Measurements from ENCODE around the gene CNIH3. TPM values are rescaled to one million over a fixed set of nuclear protein-coding genes. Genes with fewer than 3 reads are reported as not detected.

Gene CNIH3
- total RNA-seq, 4 donors from 2014 or later, result 6.2 to 6.3 TPM; not detected in 2

- Histone ChIP-seq H3K4me1 (no peaks in the 10 kb centered on the region), H3K4me3 (no peak overlapping the region), H3K9me3 (no peaks in the 10 kb centered on the region), H3K27ac (no peak overlapping the region), H3K27me3 (no peaks in the 10 kb centered on the region), H3K36me3 (no peaks in the 10 kb centered on the region)
- DNase-seq, result no peak
- TF ChIP-seq POLR2A (IDR thresholded peaks at IDR 0.05), result no peak
- TF ChIP-seq CTCF (IDR thresholded peaks at IDR 0.05), result no peak
- intact Hi-C loops (cut with DNase I; ENCODE audit: low total_unique reads), result no loop called here
Observed at GRCh38 chr1:224635356-224635755, 19.2 kb downstream of the CNIH3 start.

GRCh38 chr1:224637515-224637914, 21.4 kb downstream of the CNIH3 start:
- H3K27ac ChIP-seq, result no peak overlapping the region
- no peaks in the 10 kb centered on the region for H3K36me3 ChIP-seq
- intact Hi-C loops (cut with DNase I; ENCODE audit: low total_unique reads), result no loop called here
- DNase-seq, result no peak
- no peak overlapping the region for H3K4me3 ChIP-seq
- H3K9me3 ChIP-seq, result no peaks in the 10 kb centered on the region
- no peaks in the 10 kb centered on the region for H3K27me3 ChIP-seq
- TF ChIP-seq POLR2A (IDR thresholded peaks at IDR 0.05) (no peak), CTCF (IDR thresholded peaks at IDR 0.05) (no peak)
- H3K4me1 ChIP-seq, result no peaks in the 10 kb centered on the region

- H3K4me1 ChIP-seq, result no peaks in the 10 kb centered on the region
- H3K9me3 ChIP-seq, result no peaks in the 10 kb centered on the region
- intact Hi-C loops (cut with DNase I; ENCODE audit: low total_unique reads), result no loop called here
- no peak overlapping the region for H3K27ac ChIP-seq
- H3K27me3 ChIP-seq, result no peaks in the 10 kb centered on the region
- H3K36me3 ChIP-seq, result no peaks in the 10 kb centered on the region
- TF ChIP-seq CTCF (IDR thresholded peaks at IDR 0.05) (no peak), POLR2A (IDR thresholded peaks at IDR 0.05) (no peak)
- DNase-seq, result no peak
- H3K4me3 ChIP-seq, result no peak overlapping the region
Observed at GRCh38 chr1:224637936-224638335, 21.8 kb downstream of the CNIH3 start.

GRCh38 chr1:224639426-224639975, 23.4 kb downstream of the CNIH3 start:
- Histone ChIP-seq H3K4me3 (no peak overlapping the region), H3K9me3 (no peaks in the 10 kb centered on the region), H3K4me1 (no peaks in the 10 kb centered on the region), H3K36me3 (no peaks in the 10 kb centered on the region), H3K27ac (no peak overlapping the region), H3K27me3 (no peaks in the 10 kb centered on the region)
- DNase-seq, result no peak
- intact Hi-C loops (cut with DNase I; ENCODE audit: low total_unique reads), result no loop called here
- TF ChIP-seq CTCF (IDR thresholded peaks at IDR 0.05), result no peak
- TF ChIP-seq POLR2A (IDR thresholded peaks at IDR 0.05), result no peak

GRCh38 chr1:224640018-224640417, 23.9 kb downstream of the CNIH3 start:
- no peak for DNase-seq

More at GRCh38 chr1:224640018-224640417, 23.9 kb downstream of the CNIH3 start:
- Histone ChIP-seq H3K36me3 (no peaks in the 10 kb centered on the region), H3K9me3 (no peaks in the 10 kb centered on the region), H3K4me3 (no peak overlapping the region), H3K27me3 (no peaks in the 10 kb centered on the region), H3K4me1 (no peaks in the 10 kb centered on the region), H3K27ac (no peak overlapping the region)
- no peak for TF ChIP-seq CTCF (IDR thresholded peaks at IDR 0.05)
- no peak for TF ChIP-seq POLR2A (IDR thresholded peaks at IDR 0.05)
- intact Hi-C loops (cut with DNase I; ENCODE audit: low total_unique reads), result no loop called here

All from uterus (tissue), 4 donors.